Vagina (tissue), 2 donors: ENCODE measurements around the gene CDKN2B-AS1. TPM values are rescaled to one million over a fixed set of nuclear protein-coding genes. Genes with fewer than 3 reads are reported as not detected.

Source experiments
- DNase-seq, 2 donors: peaks; one replicate each; pipeline ENCODE4 v3.0.0-alpha.2; 2017; ENCODE audit errors: extremely low spot score in 2 of 2
- H3K27ac ChIP-seq: fragments of 200-600 bp; sonication (generic); one replicate; pipeline ENCODE4 v1.5.1; 2019
- H3K27me3 ChIP-seq: fragments of 200-600 bp; sonication (generic); one replicate; pipeline ENCODE4 v1.5.1; 2019
- H3K36me3 ChIP-seq, 2 donors: fragments of 200-600 bp; sonication (generic); one replicate each; pipeline ENCODE4 v1.5.1; 2017 to 2019
- H3K4me1 ChIP-seq: fragments of 200-600 bp; sonication (generic); one replicate; pipeline ENCODE4 v1.5.1; 2019
- H3K4me3 ChIP-seq, 2 donors: fragments of 200-600 bp; sonication (generic); 1 replicate in 1 of 2; 2 replicates in 1 of 2; pipeline ENCODE4 v1.5.1; 2016 to 2019
- H3K9me3 ChIP-seq: fragments of 200-600 bp; sonication (generic); one replicate; pipeline ENCODE4 v1.5.1; 2019
- CTCF ChIP-seq, 3 experiments: fragments of 450-650 bp in 2 of 3; fragments of 200-600 bp in 1 of 3; sonication (generic) in 1 of 3; IDR thresholded peaks; one replicate each; pipeline ENCODE4 v1.5.1; 2017 to 2019; ENCODE audit warnings: antibody characterized with exemption in 3 of 3, mild to moderate bottlenecking in 2 of 3, moderate library complexity in 2 of 3
- POLR2A ChIP-seq, 2 donors: fragments of 450-650 bp; IDR thresholded peaks; one replicate each; pipeline ENCODE4 v1.6.1; 2017; ENCODE audit warnings: antibody characterized with exemption in 2 of 2, mild to moderate bottlenecking in 2 of 2, moderate library complexity in 2 of 2
- POLR2AphosphoS5 ChIP-seq, 2 donors: sonication (generic); formaldehyde crosslinking; IDR thresholded peaks; one replicate each; pipeline ENCODE4 v1.9.0; 2017; ENCODE audit warnings: antibody characterized with exemption in 2 of 2, mild to moderate bottlenecking in 2 of 2, low read depth in 1 of 2; ENCODE audit not compliant: insufficient read depth in 1 of 2
- intact Hi-C: fragments of 100-400 bp; cut with DNase I; formaldehyde crosslinking; loops from one replicate; pipeline ENCODE4 v1.15.1; 2023
- total RNA-seq: library from RNA; depleted of rRNA; stranded (reverse); fragments of >200 nt; gene quantifications from one replicate; pipeline ENCODE4 v1.2.3, GENCODE V29; 2016

CDKN2B-AS1 gene
- total RNA-seq, 1 donor from 2014 or later, result 5.9 TPM

DNA sequence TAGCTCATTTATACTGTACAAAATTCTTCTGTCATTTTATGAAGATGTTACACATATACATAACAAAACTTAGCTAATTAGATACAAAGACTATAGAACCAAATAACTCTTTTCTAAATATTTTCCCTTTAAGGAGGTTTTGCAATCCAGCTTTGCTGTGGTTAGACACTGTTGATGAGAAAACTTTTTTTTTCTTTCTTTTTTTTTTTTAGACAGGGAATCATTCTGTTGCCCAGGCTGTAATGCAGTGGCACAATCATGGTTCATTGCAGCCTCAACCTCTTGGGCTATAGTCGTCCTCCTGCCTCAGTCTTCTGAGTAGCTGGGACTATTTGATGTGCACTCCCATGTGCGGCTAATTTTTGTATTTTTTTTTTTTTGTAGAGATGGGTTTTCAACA is 53.0 kb downstream of the CDKN2B-AS1 start:
- H3K4me1 ChIP-seq, result no peaks in the 10 kb centered on the region
- H3K9me3 ChIP-seq, result no peaks in the 10 kb centered on the region
- TF ChIP-seq CTCF (IDR thresholded peaks at IDR 0.05), result no peak
- TF ChIP-seq POLR2A (IDR thresholded peaks at IDR 0.05), result no peak
- TF ChIP-seq POLR2AphosphoS5 (IDR thresholded peaks at IDR 0.05; ENCODE audit: insufficient read depth in 1 of 2, low read depth in 1 of 2), result no peak
- H3K27ac ChIP-seq, result no peak overlapping the region
- H3K4me3 ChIP-seq, result no peak overlapping the region
- no peaks in the 10 kb centered on the region for H3K27me3 ChIP-seq
- intact Hi-C loops, result no loop called here
- H3K36me3 ChIP-seq, result no peaks in the 10 kb centered on the region
- DNase-seq, result no peak

DNA sequence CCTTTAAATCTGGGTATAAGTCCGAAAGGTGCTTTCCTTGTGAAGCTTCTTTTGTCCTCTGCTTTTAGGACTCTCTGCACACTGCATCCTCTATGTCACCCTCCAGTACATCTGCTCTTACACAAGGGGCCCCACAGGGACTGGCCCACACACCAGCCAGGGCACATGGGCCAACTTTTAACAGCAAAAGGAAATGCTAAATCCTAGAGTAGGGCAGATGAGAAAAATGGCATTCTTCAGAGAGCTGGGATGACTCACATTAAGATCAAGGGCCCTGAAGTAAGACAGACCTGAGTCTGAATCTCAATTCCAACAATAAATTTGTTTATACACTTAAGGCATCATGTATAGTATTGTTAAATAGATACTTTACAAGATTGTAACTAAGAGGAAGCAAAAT is 54.8 kb downstream of the CDKN2B-AS1 start:
- Histone ChIP-seq H3K36me3 (no peaks in the 10 kb centered on the region), H3K4me1 (no peaks in the 10 kb centered on the region), H3K27me3 (no peaks in the 10 kb centered on the region), H3K9me3 (no peaks in the 10 kb centered on the region), H3K27ac (no peak overlapping the region), H3K4me3 (no peak overlapping the region)
- intact Hi-C loops, result no loop called here
- TF ChIP-seq POLR2A (IDR thresholded peaks at IDR 0.05) (no peak), POLR2AphosphoS5 (IDR thresholded peaks at IDR 0.05; ENCODE audit: insufficient read depth in 1 of 2, low read depth in 1 of 2) (no peak), CTCF (IDR thresholded peaks at IDR 0.05) (no peak)
- DNase-seq, result no peak

GRCh38 chr9:22050924-22051323 is 56.3 kb downstream of the CDKN2B-AS1 start:
- no peaks in the 10 kb centered on the region for H3K27me3 ChIP-seq
- intact Hi-C loops, result no loop called here
- H3K9me3 ChIP-seq, result no peaks in the 10 kb centered on the region
- no peak overlapping the region for H3K4me3 ChIP-seq
- H3K27ac ChIP-seq, result no peak overlapping the region
- TF ChIP-seq POLR2A (IDR thresholded peaks at IDR 0.05) (no peak), POLR2AphosphoS5 (IDR thresholded peaks at IDR 0.05; ENCODE audit: insufficient read depth in 1 of 2, low read depth in 1 of 2) (no peak), CTCF (IDR thresholded peaks at IDR 0.05) (no peak)
- no peaks in the 10 kb centered on the region for H3K36me3 ChIP-seq
- H3K4me1 ChIP-seq, result no peaks in the 10 kb centered on the region
- no peak for DNase-seq

- Histone ChIP-seq H3K27ac (no peak overlapping the region), H3K4me1 (no peaks in the 10 kb centered on the region), H3K36me3 (no peaks in the 10 kb centered on the region), H3K4me3 (no peak overlapping the region), H3K27me3 (no peaks in the 10 kb centered on the region), H3K9me3 (no peaks in the 10 kb centered on the region)
- intact Hi-C loops, result no loop called here
- TF ChIP-seq POLR2A (IDR thresholded peaks at IDR 0.05) (no peak), POLR2AphosphoS5 (IDR thresholded peaks at IDR 0.05; ENCODE audit: insufficient read depth in 1 of 2, low read depth in 1 of 2) (no peak), CTCF (IDR thresholded peaks at IDR 0.05) (no peak)
- DNase-seq, result no peak
These were observed 57.9 kb downstream of the CDKN2B-AS1 start for GRCh38 chr9:22052376-22052945.

DNA sequence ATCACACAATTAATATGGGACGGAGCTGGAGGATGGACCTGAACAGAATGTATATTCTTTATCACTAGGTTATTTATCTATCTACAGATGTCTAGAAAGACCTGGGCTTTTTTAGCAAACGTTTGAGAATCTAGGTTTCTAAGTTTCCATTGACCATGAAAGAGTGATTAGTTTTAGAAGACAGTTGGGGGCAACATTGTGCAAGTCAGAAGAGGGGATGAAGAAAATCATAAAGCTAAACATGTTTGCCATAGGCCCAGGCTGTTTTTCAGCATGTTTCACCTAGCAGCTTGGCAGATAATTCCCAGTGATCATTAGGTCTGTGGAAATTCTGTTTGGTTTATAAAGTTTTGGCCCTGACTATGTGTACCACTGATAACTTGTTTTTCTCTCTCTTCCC is 58.6 kb downstream of the CDKN2B-AS1 start:
- Histone ChIP-seq H3K36me3 (no peaks in the 10 kb centered on the region), H3K4me3 (no peak overlapping the region), H3K9me3 (no peaks in the 10 kb centered on the region), H3K27ac (no peak overlapping the region), H3K27me3 (no peaks in the 10 kb centered on the region), H3K4me1 (no peaks in the 10 kb centered on the region)
- intact Hi-C loops, result no loop called here
- DNase-seq, result no peak
- TF ChIP-seq CTCF (IDR thresholded peaks at IDR 0.05) (no peak), POLR2A (IDR thresholded peaks at IDR 0.05) (no peak), POLR2AphosphoS5 (IDR thresholded peaks at IDR 0.05; ENCODE audit: insufficient read depth in 1 of 2, low read depth in 1 of 2) (no peak)
